ENCODE data around the gene GPRIN2.
"Not testable (repeated sequence)": the region's sequence is repeated elsewhere in the genome, so short reads cannot be mapped to it uniquely, and the experiment has no call there.

GPRIN2 gene

GRCh38 chr10:46556515-46557318 lies at the start of gene GPRIN2:
GPRIN2 (minus strand) TSS chr10:46556658; CDS start chr10:46550736, 5,922 bp downstream.
- no peak for DNase-seq (ENCODE audit: low read depth)

- not testable (repeated sequence) for DNase-seq (ENCODE audit: low read depth)
These were observed 44.1 kb upstream of the GPRIN2 start for GRCh38 chr10:46600516-46600915.

- not testable (repeated sequence) for DNase-seq (ENCODE audit: low read depth)
These were observed 41.3 kb upstream of the GPRIN2 start for GRCh38 chr10:46597616-46598246.

- DNase-seq (ENCODE audit: low read depth) = not testable (repeated sequence)
These were observed 40.1 kb upstream of the GPRIN2 start for GRCh38 chr10:46596570-46596969.

GRCh38 chr10:46594453-46595063 lies 38.1 kb upstream of the GPRIN2 start:
- not testable (repeated sequence) for DNase-seq (ENCODE audit: low read depth)

- not testable (repeated sequence) for DNase-seq (ENCODE audit: low read depth)
These were observed 36.8 kb upstream of the GPRIN2 start for GRCh38 chr10:46593307-46593706.

GRCh38 chr10:46591053-46591452 lies 34.6 kb upstream of the GPRIN2 start:
- not testable (repeated sequence) for DNase-seq (ENCODE audit: low read depth)

GRCh38 chr10:46589589-46589988 lies 33.1 kb upstream of the GPRIN2 start:
- not testable (repeated sequence) for DNase-seq (ENCODE audit: low read depth)

GRCh38 chr10:46588221-46588620 lies 31.8 kb upstream of the GPRIN2 start:
- not testable (repeated sequence) for DNase-seq (ENCODE audit: low read depth)

- not testable (repeated sequence) for DNase-seq (ENCODE audit: low read depth)
These were observed 31.1 kb upstream of the GPRIN2 start for GRCh38 chr10:46587546-46587945.

GRCh38 chr10:46585246-46585645 lies 28.8 kb upstream of the GPRIN2 start:
- DNase-seq (ENCODE audit: low read depth) = not testable (repeated sequence)

- not testable (repeated sequence) for DNase-seq (ENCODE audit: low read depth)
These were observed 27.7 kb upstream of the GPRIN2 start for GRCh38 chr10:46584196-46584595.

GRCh38 chr10:46582568-46582967 lies 26.1 kb upstream of the GPRIN2 start:
- DNase-seq (ENCODE audit: low read depth) = not testable (repeated sequence)

- DNase-seq (ENCODE audit: low read depth) = not testable (repeated sequence)
These were observed 25.5 kb upstream of the GPRIN2 start for GRCh38 chr10:46581997-46582396.

GRCh38 chr10:46579378-46579777 lies 22.9 kb upstream of the GPRIN2 start:
- not testable (repeated sequence) for DNase-seq (ENCODE audit: low read depth)

- not testable (repeated sequence) for DNase-seq (ENCODE audit: low read depth)
These were observed 22.2 kb upstream of the GPRIN2 start, which contains the start of gene SYT15 for GRCh38 chr10:46578474-46579178. SYT15 (plus strand) TSS chr10:46579128; CDS start chr10:46579169, 41 bp downstream.

- not testable (repeated sequence) for DNase-seq (ENCODE audit: low read depth)
These were observed 21.4 kb upstream of the GPRIN2 start for GRCh38 chr10:46577624-46578473.

- not testable (repeated sequence) for DNase-seq (ENCODE audit: low read depth)
These were observed 17.4 kb upstream of the GPRIN2 start for GRCh38 chr10:46573884-46574283.

GRCh38 chr10:46573314-46573713 lies 16.9 kb upstream of the GPRIN2 start:
- DNase-seq (ENCODE audit: low read depth) = not testable (repeated sequence)

GRCh38 chr10:46572765-46573164 lies 16.3 kb upstream of the GPRIN2 start:
- DNase-seq (ENCODE audit: low read depth) = not testable (repeated sequence)

GRCh38 chr10:46570655-46571054 lies 14.2 kb upstream of the GPRIN2 start:
- DNase-seq (ENCODE audit: low read depth) = not testable (repeated sequence)
